GM19452 (cell line): ENCODE data around the gene FPR1.

Source experiments
- ATAC-seq: cut with Tn5 transposase; IDR thresholded peaks from one replicate; pipeline ENCODE4 v1.9.1; 2021; ENCODE audit not compliant: unreplicated experiment

The FPR1 gene, protein sequence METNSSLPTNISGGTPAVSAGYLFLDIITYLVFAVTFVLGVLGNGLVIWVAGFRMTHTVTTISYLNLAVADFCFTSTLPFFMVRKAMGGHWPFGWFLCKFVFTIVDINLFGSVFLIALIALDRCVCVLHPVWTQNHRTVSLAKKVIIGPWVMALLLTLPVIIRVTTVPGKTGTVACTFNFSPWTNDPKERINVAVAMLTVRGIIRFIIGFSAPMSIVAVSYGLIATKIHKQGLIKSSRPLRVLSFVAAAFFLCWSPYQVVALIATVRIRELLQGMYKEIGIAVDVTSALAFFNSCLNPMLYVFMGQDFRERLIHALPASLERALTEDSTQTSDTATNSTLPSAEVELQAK

DNA sequence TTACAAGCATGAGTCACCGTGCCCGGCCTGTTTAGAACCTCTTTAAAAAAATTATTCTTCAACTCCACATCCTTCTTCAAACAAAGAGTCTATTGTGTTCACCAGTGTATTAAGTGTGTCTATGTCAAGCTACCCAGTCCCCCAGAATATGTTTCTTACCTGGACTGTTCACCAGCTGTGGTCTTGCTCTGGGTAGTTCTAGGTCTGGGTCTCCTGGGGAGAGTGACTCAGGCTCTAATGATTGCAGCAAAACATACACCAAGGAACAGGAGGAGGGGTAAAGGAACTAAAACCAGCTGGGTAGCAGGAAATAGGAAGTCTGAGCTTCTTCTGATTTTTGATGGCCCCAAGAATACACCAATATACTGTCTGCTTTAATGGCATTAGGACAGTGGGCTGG, at the start of gene FPR1:
Gene FPR1 (minus strand): TSS at position 224 of the 400 bp plus-strand sequence. CDS start 4,884 bp downstream, outside the sequence.
- ATAC-seq: no peak

DNA sequence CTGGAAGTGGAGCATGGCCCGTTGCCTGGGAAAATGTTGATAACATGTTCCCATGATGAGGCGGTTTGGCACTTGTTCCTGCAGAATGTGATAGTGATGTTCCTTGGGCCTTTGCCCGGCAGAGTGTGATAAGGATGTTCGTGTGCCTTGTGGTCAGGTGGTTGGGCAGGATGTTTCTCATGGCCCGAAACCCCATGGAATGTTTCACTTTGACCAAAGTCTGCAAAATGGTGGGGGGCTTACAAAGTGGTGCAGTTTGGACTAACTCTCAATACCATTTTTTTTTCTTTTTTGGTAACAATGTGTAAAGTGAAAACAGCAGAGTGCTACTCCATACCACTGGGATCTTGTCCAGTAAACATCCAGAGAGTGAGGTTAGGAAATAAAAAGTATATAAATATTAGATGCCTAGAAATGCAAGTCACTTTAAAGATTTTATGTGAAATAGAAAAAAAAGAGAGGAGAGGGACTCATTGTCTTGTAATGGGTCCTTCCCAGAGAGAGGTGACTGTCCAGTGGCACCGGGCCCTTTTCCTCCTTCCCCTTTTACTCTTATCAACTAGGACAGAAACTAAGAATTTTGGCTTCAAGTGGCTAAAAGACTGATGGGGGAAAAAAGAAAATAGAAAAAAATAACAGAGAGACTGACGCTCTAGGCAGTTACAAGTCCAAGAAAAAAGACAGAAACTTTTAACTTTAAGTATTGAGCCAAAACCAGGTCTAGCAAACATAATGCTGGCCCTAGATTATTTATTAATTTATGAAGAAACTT, 49.0 kb upstream of the FPR1 start:
- ATAC-seq: no peak

DNA sequence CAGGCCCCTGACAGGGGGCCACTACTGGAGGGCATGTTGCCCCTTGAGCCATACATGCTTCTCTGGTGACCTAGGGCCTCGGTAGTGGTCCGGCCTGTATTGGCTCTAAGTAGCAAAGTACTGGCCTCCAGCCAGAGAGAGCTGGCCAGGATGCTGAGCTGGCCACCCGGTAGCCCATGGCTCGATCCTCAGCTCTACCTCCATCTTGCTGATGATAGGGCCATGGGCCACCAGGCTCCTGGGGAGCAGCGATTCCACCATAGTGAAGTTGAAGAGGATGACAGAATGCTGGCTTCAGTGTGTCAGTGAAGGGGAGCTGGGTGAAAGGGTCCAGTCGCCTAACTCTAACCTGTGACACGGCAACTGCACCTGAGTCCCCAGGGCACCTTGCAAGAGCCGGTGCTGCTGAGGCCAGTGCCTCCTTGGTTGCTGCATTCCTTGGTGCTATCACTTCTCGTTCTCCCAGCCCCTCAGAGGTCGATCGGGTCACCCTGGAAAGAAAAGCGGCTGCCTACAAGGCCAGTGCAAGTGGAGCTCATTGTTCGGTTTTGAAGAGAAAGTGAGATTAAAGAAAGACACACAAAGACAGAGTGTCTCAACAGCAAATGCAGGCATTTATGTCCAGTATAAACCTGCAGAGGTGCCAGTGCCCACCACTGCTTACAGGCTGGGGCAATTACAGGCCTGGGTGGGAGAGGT, 48.2 kb upstream of the FPR1 start:
- ATAC-seq: no peak

DNA sequence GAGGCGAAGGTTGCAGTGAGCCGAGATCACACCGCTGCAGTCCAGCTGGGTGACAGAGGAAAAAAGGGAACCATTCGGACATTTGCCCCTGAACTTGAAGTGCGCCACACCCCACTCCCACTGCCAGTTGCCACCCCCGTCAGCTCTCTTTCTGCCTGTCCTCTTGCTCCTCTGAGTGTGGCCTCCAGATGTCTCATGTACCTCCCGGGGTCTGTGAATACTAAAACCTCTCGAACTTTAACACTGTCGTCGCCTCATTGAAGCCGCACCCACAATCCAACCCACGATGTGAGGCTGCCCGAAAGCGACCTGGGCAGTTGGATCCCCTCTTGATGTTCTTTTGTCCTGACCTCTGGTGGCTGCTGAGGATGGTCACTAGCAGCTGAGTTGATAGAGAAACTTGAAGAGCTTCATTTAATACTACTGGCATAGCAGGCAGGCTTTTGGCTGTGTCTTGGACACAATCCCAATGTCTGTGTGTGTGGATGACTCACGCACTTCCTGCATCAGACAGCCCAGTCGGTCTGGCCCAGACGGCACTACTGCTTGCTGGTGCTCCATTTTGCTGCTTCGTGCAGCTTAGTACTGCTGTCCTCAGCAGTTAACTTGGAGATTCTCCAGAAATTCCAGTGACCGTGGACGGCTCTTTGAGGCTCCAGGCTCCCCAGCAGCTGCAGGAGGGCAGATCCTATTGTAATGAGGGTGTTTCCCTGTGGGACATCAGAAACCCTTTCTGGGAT, 47.5 kb upstream of the FPR1 start:
- no peak for ATAC-seq

DNA sequence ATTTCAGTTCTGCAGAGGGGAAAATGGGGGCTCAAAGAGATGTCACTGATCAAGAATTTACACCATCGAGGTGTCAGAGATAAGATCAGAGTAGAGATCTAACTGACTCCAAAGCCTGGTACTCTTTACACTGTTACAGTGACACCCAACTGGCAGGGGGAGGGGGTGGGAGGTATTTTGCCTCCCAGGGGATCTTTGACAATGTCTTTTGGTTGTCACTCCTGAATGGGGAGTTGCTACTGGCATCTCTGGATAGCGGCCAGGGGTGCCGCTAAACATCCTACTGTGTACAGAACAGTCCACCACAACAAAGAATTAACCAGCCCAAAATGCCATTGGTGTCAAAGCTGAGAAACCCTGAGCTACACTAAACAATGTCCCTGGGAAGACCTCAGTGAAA, 46.4 kb upstream of the FPR1 start:
- ATAC-seq: no peak

DNA sequence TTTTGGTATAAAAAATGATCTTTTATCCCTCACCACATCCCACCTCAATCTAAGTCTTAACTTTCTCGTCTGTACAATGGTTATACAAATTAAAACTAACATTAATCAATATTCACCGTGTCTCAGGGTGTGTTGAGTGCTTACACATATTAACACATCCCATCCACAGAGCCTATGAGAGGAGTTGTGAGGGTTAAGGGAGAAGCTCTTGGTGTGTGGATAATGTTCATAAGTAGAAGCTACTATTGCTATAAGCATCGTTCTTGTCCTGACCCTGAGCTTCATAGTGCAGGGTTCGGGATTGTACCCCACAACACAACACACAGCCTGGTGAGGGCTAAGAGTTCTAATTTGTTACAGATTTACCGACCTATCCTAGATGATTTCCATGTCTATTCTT, 45.8 kb upstream of the FPR1 start:
- ATAC-seq: no peak

DNA sequence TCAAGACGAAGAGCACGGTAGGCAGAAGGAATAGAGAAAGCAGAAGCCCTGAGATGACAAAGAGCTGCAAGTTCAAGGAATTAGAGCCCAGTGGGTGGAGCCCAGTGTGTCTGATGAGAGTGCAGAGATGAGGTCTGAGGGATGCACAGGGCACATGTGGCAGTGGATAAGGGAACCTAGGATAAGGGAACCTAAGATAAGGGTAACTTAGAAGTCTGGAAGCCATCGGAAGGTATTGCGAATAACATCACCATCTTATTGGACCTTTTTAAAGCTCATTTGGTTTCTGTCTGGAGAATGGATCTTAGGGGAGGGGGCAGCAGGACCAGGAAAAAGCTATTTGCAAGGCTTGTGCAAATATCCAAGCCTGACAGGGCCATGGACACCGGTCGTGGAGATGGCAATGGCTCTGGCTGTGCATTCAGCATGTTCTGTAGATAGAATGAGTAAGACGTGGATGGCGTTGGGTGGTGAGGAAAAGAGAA, 44.6 kb upstream of the FPR1 start:
- ATAC-seq: no peak

DNA sequence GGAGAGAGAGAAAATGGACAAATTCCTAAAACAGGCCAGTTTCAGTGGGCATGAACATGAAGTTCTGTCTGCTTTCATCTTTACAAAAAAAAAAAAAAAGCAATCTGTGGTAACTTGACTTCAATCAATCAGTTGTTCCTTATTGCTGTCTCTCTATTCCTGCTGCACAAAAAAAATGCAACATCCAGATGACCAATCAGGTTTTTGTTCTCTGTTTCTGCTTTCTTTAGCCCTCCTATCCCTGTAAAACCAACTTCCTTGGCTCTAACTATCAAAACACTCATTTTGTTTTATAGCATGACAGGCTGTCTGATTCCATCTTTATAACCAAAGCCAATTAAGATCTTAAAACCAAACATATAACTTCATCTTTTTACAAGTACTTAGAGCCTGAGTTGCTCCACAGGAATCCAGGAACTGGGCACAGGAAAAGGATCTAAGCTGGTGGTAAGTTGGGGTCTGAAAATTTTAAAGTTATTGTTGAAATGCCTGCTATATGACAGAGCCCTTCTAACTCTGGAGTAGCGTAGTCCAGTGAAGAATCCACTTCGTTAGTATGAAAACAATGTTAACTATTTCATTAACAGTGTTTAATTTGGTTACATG, 43.3 kb upstream of the FPR1 start, which contains the start of gene FPR3:
Gene FPR3 (plus strand): TSS at position 273 of the 606 bp plus-strand sequence. CDS start 28,592 bp downstream, outside the sequence.
- ATAC-seq: no peak

DNA sequence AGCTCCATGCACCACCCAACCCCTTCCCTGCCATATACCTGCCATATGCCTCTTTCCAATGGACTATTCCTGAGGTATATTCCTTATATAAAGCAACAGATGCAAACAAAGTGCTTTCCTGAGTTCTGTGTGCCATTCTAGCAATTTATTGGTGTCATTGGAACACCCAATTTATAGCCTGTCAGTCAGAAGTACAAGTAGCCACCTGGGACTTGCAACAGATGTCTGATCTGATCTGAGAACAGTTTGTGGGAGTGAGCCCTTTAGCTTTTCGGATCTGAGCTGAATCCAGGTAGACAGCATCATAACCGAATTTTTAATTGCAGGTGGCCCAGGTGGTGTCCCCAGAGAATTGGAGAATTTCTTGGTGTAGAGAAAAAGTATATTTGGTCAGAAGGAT, 42.3 kb upstream of the FPR1 start:
- ATAC-seq: no peak

DNA sequence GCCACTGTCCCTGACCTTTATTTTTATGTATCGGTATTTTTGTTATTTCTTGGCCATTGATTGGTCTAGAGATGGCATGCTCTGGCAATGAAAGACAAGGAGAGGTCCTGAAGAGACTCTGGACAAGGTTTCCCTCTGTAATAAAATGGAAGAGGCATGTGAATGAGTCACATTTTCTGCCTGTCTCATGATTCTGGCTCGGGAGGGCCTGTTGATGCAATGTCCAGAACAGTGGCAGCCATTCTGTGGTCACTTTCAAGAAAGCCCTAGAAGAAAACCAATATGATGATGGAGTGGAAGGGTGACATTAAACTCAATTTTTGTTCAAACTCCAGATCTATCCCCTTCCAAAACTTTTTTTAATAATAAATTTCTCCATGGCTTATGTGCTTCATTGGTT, 41.3 kb upstream of the FPR1 start:
- no peak for ATAC-seq

DNA sequence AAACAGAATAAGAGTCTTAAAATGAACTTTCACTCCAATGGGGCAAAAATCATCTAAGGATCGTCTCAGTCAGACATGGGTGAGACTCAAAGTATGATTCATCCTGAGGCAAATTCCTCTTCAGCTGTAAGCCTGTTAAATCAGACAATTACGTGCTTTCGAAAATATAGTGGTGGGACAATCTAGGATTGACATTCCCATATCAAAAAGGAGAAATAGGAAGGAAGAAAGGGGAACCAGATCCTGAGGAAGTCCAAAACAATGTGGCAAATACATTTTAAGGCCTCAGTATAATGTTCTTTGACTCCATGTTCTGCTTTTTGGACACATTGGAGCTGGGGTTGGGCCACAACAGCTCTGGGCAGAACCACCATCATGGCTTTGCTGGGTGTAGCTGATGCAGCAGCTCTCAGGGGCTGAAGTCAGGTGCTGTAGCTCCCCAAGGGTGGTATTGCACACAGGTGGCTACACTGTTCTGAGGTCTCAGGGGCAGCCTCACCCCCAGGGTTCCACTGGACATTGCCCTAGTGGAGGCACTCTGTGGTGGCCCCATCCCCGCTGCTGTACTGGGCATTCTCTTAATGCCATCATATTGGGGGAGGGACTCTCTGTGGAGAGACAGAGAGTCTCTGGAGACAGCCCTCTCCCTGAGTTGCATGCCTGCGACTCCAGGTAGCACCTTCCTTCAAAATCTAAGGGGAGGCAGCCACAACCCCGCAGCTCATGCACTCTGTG, 37.5 kb upstream of the FPR1 start:
- no peak for ATAC-seq

DNA sequence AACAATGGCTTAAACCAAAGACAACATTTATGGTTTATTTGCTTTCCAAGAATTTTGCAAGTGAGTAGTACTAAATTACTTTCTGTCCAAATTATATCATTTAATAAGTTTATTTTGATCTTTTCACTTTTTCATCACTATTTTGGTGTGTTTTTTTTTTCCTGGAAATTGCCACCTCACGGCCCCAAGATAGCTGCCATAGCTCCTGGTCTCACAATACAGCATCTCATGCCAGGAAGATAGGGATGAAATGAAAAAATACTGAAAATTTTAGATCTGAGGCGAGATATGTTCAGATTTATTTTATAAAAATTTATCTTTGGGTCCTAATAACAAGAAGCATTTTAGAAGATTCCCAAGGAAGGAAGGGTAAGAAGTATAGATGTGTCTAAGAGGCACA, 36.4 kb upstream of the FPR1 start:
- ATAC-seq: no peak

DNA sequence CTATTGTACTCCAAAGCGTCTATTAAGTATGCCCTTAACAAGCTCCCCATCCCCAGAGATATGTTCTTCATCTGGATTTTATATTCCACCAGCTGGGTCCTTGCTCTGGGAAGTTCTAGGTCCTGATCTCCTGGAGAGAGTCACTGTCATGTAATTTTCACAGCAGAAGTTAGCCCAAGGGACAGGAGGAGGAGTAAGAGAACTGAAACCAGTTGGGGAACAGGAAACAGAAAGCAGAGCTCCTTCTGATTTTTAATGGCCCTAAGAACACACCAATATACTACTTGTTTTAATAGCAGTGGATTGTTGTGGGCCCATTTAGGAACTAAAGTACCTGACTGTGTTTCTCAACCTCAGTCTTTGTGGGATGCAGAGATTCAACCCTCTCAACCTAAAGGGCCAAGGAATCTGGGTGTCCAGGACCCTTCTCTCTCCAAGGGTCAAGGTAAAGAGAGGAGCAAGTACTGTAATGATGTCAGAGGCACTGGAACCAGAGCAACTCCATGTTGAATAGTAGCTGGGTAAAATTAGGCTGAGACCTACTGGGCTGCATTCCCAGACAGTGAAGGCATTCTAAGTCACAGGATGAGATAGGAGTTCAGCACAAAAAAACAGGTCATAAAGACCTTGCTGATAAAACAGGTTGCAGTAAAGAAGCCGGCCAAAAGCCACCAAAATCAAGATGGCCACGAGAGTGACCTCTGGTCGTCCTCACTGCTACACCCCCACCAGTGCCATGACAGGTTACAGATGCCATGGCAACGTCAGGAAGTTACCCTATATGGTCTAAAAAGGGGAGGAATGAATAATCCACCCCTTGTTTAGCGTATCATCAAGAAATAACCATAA, 35.2 kb upstream of the FPR1 start:
- no peak for ATAC-seq

DNA sequence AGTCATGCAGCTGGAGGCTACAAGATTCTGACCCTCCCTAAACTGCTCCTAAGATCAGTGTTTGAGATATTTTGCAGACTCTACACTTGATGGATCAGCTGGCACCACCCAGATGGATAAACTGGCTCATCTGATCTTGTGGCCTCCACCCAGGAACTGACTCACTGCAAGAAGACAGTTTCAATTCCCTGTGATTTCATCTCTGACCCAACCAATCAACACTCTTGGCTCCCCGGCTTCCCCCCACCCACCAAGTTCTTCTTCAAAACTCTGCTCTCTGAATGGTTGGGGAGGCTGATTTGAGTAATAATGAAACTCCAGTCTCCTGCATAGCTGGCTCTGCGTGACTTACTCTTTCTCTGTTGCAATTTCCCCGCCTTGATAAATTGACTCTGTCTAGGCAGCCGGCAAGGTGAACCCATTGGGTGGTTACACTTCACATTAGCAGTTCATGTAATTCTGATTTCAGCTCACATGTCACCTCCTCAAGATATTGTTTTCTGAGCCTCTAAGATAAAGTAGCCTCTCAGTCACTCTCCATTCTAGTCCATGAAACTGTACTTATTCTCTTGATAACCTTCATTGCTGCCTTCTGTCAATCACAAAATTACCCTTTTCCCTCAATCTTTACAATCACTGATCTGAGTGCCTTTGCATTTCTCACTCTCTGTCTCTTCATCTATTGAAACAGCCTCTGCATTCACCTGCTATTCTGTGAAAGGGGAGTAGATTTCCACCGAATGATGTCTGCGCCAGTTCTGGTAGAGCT, 33.4 kb upstream of the FPR1 start:
- no peak for ATAC-seq

DNA sequence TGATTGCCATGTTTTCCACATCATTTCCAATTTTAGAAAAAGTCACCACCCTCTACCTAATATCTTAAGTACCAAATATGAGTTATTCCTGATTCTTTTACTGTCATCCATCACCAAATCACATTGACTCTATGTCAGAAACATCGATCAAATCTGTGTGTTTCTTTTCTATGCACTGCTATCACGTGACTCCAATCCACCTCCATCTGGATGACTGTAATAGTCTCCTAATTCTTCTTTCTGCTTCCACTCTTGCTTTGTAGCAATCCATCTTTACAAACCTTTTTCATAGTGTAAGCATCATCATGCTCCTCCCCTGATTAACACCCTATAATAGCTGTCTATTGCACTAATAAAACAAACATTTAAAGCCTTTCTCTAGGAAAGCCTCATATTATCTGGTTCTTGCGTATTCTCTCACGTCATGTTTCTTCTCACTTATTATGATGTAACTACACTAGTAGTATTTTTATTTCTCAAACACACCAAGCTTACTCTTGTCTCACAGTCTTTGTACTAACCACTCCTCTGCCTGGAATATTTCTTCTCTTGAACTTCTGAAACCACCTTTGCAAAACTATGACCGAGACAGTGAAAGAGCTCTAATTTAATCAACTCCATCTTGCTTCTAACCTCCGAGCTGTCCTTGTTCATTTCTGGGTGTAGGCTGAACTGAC, 32.6 kb upstream of the FPR1 start:
- no peak for ATAC-seq

DNA sequence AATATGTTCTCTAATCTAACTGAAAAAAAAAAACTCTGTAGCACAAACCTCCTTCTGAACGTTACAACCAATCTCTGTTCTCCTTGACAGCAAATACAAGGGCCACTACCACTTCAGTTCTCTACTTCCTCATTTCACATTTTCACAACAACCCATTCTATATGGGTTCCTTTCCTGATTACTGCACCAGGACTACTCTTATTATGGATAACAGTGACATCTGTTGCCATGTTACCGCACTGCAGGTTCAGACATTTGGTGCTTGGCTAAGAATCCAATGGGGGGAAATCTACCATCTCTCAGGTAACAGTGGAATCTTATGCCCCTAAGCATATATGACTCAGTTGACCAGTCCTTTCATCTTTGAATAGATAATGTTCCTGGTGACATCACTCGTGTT, 31.7 kb upstream of the FPR1 start:
- no peak for ATAC-seq

DNA sequence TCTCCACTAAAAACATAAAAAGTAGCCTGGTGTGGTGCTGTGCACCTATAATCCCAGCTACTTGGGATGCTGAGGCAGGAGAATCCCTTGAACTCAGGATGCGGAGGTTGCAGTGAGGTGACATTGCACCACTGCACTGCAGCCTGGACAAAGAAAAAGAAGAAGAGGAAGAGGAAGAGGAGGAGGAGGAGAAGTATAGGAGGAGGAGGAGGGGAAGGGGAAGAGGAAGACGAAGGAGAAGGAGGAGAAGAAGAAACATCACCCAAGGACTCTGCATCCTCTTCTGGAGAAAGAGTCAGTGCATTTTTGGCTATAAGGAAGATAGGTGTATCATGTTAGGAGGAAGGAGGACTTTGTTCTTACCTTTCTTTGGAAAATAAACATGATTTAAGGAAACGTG, 30.3 kb upstream of the FPR1 start:
- ATAC-seq: no peak

DNA sequence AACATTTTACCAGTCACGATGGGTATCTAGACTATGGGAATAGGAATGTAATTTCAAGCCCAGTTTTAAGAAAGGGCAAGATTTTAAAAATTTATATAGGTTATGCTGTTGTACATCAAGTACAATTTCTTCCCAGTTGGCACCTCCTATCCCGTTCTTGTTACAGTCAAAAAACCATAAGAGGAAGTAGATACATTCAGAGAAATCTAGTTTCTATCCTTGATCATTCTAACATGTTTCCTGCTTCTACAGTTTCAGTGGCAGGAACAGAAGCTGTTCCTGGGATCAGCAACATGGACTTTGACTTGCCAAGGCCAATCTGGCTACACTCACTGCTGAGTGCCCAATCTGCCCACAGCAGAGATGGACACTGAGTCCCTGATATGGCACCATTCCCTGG, 28.6 kb upstream of the FPR1 start:
- ATAC-seq: no peak
